ENCODE data around the gene SHROOM3.

Gene SHROOM3

GRCh38 chr4:76559236-76560071 lies 124.4 kb downstream of the SHROOM3 start:
- Histone ChIP-seq H3K36me3 (ENCODE audit: insufficient read depth, insufficient read length, low read length) (no peaks in the 10 kb centered on the region), H3K9me3 (ENCODE audit: insufficient read depth, low read length) (peaks cover 7% of the 10 kb centered on the region; the same call in 1 of the 2 replicates), H3K4me3 (ENCODE audit: insufficient read length, low read depth) (no peak overlapping the region), H3K4me1 (ENCODE audit: insufficient read depth, insufficient read length) (peaks cover 2% of the 10 kb centered on the region), H3K27me3 (ENCODE audit: insufficient read depth, insufficient read length) (no peaks in the 10 kb centered on the region), H3K9ac (ENCODE audit: insufficient read length, low read depth) (no peak overlapping the region)
- TF ChIP-seq ZNF274 (IDR thresholded peaks at IDR 0.05; ENCODE audit: low read depth, low read length) (no peak), YY1 (IDR thresholded peaks at IDR 0.05; ENCODE audit: insufficient read depth, insufficient read length) (no peak), SUZ12 (IDR thresholded peaks at IDR 0.05; ENCODE audit: extremely low read depth, insufficient read depth, insufficient read length) (no peak)
- DNase-seq (ENCODE audit: low read depth, low spot score): no peak

GRCh38 chr4:76562161-76562560 lies 127.1 kb downstream of the SHROOM3 start:
- Histone ChIP-seq H3K9me3 (ENCODE audit: insufficient read depth, low read length) (no peaks in the 10 kb centered on the region), H3K4me3 (ENCODE audit: insufficient read length, low read depth) (no peak overlapping the region), H3K9ac (ENCODE audit: insufficient read length, low read depth) (no peak overlapping the region), H3K36me3 (ENCODE audit: insufficient read depth, insufficient read length, low read length) (no peaks in the 10 kb centered on the region), H3K4me1 (ENCODE audit: insufficient read depth, insufficient read length) (peaks cover 2% of the 10 kb centered on the region), H3K27me3 (ENCODE audit: insufficient read depth, insufficient read length) (no peaks in the 10 kb centered on the region)
- TF ChIP-seq YY1 (IDR thresholded peaks at IDR 0.05; ENCODE audit: insufficient read depth, insufficient read length) (no peak), SUZ12 (IDR thresholded peaks at IDR 0.05; ENCODE audit: extremely low read depth, insufficient read depth, insufficient read length) (no peak), ZNF274 (IDR thresholded peaks at IDR 0.05; ENCODE audit: low read depth, low read length) (no peak)
- DNase-seq (ENCODE audit: low read depth, low spot score): no peak

GRCh38 chr4:76562836-76563453 lies 127.9 kb downstream of the SHROOM3 start:
- H3K36me3 ChIP-seq (ENCODE audit: insufficient read depth, insufficient read length, low read length): no peaks in the 10 kb centered on the region
- no peaks in the 10 kb centered on the region for H3K27me3 ChIP-seq (ENCODE audit: insufficient read depth, insufficient read length)
- no peak overlapping the region for H3K9ac ChIP-seq (ENCODE audit: insufficient read length, low read depth)
- no peaks in the 10 kb centered on the region for H3K9me3 ChIP-seq (ENCODE audit: insufficient read depth, low read length)
- no peak for TF ChIP-seq ZNF274 (IDR thresholded peaks at IDR 0.05; ENCODE audit: low read depth, low read length)
- TF ChIP-seq YY1 (IDR thresholded peaks at IDR 0.05; ENCODE audit: insufficient read depth, insufficient read length): no peak
- TF ChIP-seq SUZ12 (IDR thresholded peaks at IDR 0.05; ENCODE audit: extremely low read depth, insufficient read depth, insufficient read length): no peak
- DNase-seq (ENCODE audit: low read depth, low spot score): no peak
- peaks cover 2% of the 10 kb centered on the region for H3K4me1 ChIP-seq (ENCODE audit: insufficient read depth, insufficient read length)
- H3K4me3 ChIP-seq (ENCODE audit: insufficient read length, low read depth): no peak overlapping the region

- H3K4me3 ChIP-seq (ENCODE audit: insufficient read length, low read depth): no peak overlapping the region
- no peaks in the 10 kb centered on the region for H3K27me3 ChIP-seq (ENCODE audit: insufficient read depth, insufficient read length)
- no peak overlapping the region for H3K9ac ChIP-seq (ENCODE audit: insufficient read length, low read depth)
- peaks cover 2% of the 10 kb centered on the region for H3K4me1 ChIP-seq (ENCODE audit: insufficient read depth, insufficient read length)
- no peaks in the 10 kb centered on the region for H3K36me3 ChIP-seq (ENCODE audit: insufficient read depth, insufficient read length, low read length)
- TF ChIP-seq YY1 (IDR thresholded peaks at IDR 0.05; ENCODE audit: insufficient read depth, insufficient read length) (no peak), ZNF274 (IDR thresholded peaks at IDR 0.05; ENCODE audit: low read depth, low read length) (no peak), SUZ12 (IDR thresholded peaks at IDR 0.05; ENCODE audit: extremely low read depth, insufficient read depth, insufficient read length) (no peak)
- no peaks in the 10 kb centered on the region for H3K9me3 ChIP-seq (ENCODE audit: insufficient read depth, low read length)
- no peak for DNase-seq (ENCODE audit: low read depth, low spot score)
These were observed 128.6 kb downstream of the SHROOM3 start for GRCh38 chr4:76563454-76564122.

- Histone ChIP-seq H3K9me3 (ENCODE audit: insufficient read depth, low read length) (no peaks in the 10 kb centered on the region), H3K4me1 (ENCODE audit: insufficient read depth, insufficient read length) (peaks cover 2% of the 10 kb centered on the region), H3K9ac (ENCODE audit: insufficient read length, low read depth) (no peak overlapping the region), H3K36me3 (ENCODE audit: insufficient read depth, insufficient read length, low read length) (no peaks in the 10 kb centered on the region), H3K27me3 (ENCODE audit: insufficient read depth, insufficient read length) (no peaks in the 10 kb centered on the region), H3K4me3 (ENCODE audit: insufficient read length, low read depth) (no peak overlapping the region)
- TF ChIP-seq YY1 (IDR thresholded peaks at IDR 0.05; ENCODE audit: insufficient read depth, insufficient read length): no peak
- TF ChIP-seq SUZ12 (IDR thresholded peaks at IDR 0.05; ENCODE audit: extremely low read depth, insufficient read depth, insufficient read length): no peak
- no peak for TF ChIP-seq ZNF274 (IDR thresholded peaks at IDR 0.05; ENCODE audit: low read depth, low read length)
- DNase-seq (ENCODE audit: low read depth, low spot score): no peak
These were observed 129.3 kb downstream of the SHROOM3 start for GRCh38 chr4:76564123-76564915.

GRCh38 chr4:76568262-76568661 lies 133.2 kb downstream of the SHROOM3 start:
- Histone ChIP-seq H3K4me3 (ENCODE audit: insufficient read length, low read depth) (no peak overlapping the region), H3K9ac (ENCODE audit: insufficient read length, low read depth) (no peak overlapping the region), H3K4me1 (ENCODE audit: insufficient read depth, insufficient read length) (no peaks in the 10 kb centered on the region), H3K27me3 (ENCODE audit: insufficient read depth, insufficient read length) (no peaks in the 10 kb centered on the region), H3K9me3 (ENCODE audit: insufficient read depth, low read length) (no peaks in the 10 kb centered on the region), H3K36me3 (ENCODE audit: insufficient read depth, insufficient read length, low read length) (no peaks in the 10 kb centered on the region)
- TF ChIP-seq SUZ12 (IDR thresholded peaks at IDR 0.05; ENCODE audit: extremely low read depth, insufficient read depth, insufficient read length): no peak
- no peak for TF ChIP-seq ZNF274 (IDR thresholded peaks at IDR 0.05; ENCODE audit: low read depth, low read length)
- no peak for TF ChIP-seq YY1 (IDR thresholded peaks at IDR 0.05; ENCODE audit: insufficient read depth, insufficient read length)
- DNase-seq (ENCODE audit: low read depth, low spot score): no peak

All from NT2/D1 (cell line).